NCI-H146 treated with DMSO at 0.1 percent for 48 hours (cell line): Measurements from ENCODE around the gene ARHGAP40.

ENCODE experiments used
- DNase-seq: peaks from one replicate; lab custom pipeline; 2025; ENCODE audit not compliant: unreplicated experiment; lab: John Stamatoyannopoulos, UW

The ARHGAP40 gene

GRCh38 chr20:38674092-38674764, 72.6 kb downstream of the ARHGAP40 start:
- peak; percentile 46 for DNase-seq

GRCh38 chr20:38674765-38675133, 73.1 kb downstream of the ARHGAP40 start:
- DNase-seq: no peak

- no peak for DNase-seq
These were observed 75.0 kb downstream of the ARHGAP40 start for GRCh38 chr20:38676576-38676975.

- no peak for DNase-seq
These were observed 79.1 kb downstream of the ARHGAP40 start for GRCh38 chr20:38680500-38681306.

- no peak for DNase-seq
These were observed 83.7 kb downstream of the ARHGAP40 start for GRCh38 chr20:38685271-38685670.

GRCh38 chr20:38685853-38686473, 84.4 kb downstream of the ARHGAP40 start:
- peak; percentile 39 for DNase-seq

GRCh38 chr20:38692436-38693411, 91.1 kb downstream of the ARHGAP40 start:
- no peak for DNase-seq

- DNase-seq: no peak
These were observed 95.7 kb downstream of the ARHGAP40 start for GRCh38 chr20:38697306-38697705.

- DNase-seq: no peak
These were observed 96.9 kb downstream of the ARHGAP40 start for GRCh38 chr20:38698541-38698940.

GRCh38 chr20:38700141-38700540, 98.5 kb downstream of the ARHGAP40 start:
- no peak for DNase-seq
